ENCODE results near the gene HIP1R.
"Not testable (repeated sequence)": the region's sequence is repeated elsewhere in the genome, so short reads cannot be mapped to it uniquely, and the experiment has no call there.

The HIP1R gene

DNA sequence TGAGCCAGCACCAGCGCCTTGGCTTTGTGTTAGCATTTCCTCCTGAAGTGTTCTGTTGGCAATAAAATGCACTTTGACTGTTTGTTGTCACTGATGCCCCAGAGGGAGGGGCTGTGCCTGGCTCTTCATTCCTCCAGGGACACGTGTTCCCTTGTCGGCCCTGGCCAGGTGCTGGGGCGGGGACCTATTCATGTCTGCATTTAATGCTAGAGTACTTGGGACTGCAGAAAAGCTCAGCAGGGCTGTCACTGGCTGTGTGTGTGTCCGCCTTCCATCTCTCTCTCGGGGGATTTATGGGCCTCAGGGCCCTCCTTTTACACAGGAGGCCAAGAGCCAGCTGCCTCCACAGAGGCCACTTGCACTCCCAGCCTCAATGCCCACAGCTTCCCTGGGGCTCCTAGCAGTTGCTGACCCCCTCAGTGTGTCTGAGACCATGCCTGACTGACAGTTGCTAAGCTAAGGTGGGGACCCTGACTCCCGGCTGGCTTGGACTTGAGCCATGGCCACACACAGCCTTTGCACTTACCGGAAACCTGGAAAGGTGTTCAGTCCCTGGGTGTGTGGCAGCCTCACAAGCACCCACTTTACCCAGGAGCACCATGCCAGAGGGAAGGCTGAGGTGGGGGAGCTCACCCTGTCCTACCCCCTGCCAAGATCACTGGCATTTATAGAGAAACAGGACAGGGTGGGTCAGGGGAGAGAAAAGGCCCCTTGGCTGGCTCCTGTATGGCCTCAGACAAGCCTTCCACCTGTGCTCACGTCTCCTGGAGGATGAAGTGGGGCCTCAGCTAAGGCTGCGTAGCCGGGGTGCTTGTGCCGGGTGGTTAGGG lies 27.8 kb downstream of the HIP1R start:
- DNase-seq, result no peak

DNA sequence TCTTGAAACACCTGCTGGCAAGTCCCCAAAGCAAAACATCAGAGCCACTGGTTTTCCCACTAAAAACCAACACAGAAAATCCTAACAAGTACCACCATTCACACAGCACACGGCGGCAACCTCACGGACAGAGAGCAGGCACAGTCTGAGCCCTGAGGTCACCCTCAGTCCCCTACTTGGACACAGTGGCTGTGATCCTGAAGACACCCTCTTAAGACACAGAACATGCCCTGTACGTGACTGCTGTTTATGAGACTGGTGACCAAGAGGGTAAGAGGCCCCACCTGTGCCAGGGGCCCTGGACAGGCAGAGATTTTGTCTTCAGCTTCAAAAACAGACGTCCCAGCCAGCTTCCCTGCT lies 29.6 kb downstream of the HIP1R start:
- DNase-seq, result no peak

DNA sequence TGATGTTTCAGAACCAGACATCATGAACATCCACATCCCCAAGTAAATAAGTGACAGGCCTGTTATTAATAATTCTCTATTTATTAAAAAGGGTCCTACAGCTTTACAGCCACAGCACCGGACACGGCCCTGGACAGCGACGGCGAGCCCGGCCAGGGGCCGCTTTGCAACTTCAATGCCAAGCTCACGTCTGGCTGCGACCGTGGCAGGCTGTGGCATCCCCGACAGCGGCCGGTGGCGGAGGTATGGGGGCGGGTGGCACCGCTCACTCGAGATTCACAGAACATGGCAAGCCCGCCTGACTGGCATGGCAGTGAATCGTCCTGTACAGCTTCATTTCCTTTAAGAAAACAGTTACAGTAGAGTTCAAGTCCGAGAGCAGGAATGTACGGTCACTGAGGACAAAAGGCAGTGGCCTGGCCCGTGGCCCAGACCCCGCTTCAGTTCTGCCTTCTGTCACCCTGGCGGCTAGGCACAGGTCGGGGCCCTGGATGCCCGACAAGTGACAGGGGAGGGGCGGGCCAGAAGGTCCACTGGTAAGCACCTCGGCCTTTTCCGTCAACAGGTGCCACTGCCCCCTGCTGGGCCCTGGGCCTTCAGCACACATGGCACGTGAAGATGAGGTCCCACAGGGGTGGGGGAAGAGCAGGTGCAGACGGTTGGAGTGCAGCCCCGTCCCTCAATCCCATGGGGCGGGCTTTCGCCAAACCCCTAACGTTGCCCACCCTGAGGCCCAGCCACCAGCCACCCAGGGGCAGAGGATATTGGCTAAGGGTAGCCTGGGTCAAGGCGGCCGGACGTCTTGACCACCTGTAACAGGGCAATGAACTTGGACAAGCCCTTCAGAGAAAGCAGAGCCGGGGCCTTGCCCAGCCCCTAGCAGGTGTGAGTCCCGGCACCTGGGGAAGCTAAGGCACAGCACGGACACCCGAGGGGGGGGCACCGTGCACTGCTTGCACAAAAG lies 30.3 kb downstream of the HIP1R start:
- no peak for DNase-seq

DNA sequence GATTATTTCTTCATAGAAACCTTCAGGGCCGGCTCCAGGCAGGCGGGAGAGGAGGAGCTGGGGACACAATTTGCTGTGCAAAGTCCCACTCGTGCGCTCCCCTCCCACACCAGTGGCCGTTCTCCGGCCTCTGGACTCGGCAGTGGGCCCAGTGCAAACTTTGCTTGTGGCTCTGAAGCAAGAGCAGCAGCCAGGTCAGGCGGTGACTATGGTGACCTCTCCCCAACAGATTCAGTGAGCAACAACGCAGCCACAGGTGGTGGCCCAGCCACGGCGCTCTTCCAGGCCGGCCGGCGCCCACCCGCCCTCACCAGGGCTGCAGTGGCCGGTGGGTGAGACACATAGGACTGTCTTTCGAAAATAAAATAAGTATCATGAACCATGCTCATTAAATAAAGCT lies 31.1 kb downstream of the HIP1R start:
- no peak for DNase-seq

DNA sequence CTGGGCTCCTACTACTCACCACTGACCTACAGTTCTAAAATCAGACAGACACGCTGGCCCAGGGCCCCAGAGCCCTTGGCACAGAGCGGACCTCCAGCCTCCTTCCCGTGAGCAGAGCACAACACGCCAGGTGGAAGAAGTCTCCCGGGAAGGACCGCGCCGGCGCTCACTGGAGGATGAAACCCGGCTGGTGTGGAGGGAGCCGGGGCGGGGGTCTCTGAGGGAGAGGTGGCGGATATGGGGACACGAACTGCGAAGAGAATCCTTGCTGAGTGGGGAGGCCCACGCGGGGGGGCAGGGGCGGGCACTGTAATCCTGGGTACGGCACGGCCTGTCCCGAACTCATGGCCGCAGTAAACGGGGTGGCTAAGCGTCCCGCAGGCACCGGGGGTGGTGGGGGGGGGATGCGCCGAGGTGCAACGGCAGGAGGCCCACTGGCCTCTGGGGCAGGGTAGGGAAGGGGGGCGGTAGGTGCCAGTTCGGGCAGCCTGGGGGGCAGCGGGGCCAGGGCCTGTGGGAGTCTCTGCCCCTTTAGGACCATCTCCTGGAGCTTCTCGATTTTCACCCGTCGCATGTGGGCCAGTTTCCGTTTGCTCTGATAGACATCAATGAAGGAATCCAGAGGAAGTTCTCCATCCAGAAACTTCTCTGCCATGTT lies 31.8 kb downstream of the HIP1R start:
- DNase-seq, result no peak

DNA sequence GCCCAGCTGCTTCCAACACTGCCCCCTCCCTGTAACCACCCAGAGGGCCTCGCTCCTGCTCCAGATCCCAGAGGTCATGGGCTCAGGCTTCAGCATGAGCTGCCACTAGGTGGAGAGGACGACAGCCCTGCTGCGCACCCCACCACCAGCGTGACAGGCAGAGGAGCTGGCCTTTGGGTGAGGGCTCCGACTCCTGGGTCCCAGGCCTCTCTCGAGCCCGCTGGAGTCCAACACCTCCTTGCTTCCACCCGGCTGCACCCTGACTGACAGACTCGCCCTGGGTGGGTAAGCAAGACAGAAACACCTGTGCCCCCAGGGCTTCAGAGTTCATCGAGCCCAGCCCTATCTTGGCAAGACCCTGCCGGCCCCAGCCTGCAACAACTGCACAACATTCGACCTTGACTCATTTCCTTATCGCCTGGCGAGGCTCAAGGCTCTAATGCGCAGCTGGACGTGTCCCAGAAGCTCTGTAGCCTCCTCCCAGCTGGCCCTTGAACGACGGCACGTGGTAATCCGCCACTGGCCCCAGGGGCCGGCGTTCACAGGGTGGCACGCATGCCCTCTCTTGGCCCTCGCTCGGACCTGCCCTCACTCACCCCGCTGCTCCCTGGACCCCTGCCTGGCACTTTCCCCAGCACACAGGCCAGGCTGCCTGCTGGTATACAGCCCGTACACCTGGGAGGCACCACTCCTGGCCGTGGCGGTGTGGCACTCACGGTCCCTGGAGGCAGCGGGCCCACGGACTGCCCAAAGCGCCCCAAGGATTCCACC lies 32.6 kb downstream of the HIP1R start:
- DNase-seq, result no peak

DNA sequence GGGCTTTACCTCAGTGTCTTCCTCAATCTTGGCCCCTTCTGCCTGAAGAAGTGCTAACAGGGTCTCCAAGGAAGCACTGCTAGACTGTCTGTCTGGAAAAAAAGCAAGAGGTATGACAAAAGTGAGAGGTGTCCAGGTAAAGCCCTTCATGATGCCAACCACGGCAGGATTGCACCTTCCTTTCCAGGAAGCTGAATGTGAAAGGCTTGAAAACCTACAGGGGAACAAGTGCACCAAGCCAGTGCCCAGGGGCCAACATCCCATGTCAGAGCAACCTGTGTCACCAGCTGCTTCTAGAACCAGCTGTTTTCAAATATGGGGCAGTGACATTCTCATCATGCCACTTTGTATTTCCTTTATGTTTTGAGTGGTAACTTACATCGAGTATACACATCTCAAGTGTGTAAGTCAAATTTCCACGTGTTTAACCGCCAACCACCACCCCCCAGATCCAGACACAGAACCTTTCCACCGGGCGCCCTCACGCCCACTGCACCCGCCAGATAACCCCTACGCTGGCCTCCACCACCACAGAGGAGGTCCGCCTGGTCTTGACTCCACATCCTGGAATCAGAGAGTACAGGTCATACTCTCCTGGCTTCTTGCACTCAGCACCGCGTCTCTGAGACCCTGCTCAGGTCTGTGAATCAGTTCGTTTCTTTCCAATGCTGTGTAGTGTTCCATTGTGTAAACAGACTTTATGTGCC lies 33.4 kb downstream of the HIP1R start:
- DNase-seq, result no peak

DNA sequence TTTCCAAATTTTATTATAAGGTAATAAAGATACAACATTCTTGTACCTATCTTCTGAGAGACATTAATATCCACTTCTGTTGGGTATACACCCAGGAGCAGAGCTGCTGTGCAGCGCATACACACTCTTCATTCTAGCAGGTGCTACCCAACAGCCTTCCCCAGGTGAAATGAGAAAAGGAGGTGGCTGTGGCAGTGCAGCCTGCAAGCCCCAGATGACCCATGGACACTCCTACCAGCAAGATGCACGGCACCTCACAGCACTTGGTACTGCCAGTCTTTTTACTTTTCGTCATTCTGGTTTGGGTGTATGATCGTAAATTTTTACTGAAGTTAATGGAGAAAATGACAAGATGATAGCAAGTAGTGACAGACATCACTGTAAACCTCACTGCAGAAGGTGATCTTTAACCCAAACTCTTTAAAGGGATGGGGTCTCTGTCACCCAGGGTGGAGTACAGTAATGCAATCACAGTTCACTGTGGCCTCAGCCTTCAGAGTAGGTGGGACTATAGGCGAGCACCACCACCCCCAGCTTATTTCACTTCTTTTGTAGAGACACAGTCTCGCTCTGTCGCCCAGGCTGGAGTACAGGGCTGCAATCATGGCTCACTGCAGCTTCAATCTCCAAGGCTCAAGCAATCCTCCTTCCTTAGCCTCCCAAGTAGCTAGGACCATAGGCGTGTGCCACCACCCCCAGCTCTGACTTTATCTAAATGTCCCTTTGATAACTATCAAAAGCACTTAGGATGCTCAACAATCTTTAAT lies 34.1 kb downstream of the HIP1R start:
- DNase-seq, result no peak

DNA sequence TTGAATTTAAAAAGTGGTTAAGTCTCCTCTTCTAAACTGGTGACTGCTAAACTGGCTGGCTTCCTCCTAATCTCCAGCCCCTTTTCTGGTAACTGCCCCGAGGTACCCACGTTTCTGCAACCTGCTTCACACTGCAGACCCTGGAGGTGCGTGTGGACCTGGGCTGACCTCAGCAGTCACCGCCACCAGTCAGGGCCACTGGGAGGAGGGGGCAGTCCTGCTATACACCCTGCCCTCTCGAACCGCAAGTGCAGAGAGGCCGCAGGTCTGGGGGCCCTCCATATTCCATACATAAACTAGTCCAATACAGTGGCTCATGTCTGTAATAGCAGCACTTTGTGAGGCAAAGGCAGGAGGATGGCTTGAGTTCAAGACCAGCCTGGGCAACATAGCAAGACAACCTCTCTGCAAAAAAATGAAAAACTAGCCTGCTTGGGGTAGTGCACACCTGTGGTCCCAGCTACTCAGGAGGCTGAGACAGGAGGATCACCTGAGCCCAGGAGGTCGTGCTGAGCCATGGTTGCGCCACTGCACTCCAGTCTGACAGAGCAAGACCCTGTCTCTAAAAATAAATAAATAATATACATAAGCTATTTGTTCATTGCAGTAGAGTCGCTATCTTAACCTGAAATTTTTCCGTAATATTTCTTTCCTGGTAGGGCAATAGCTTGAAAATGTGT lies 35.0 kb downstream of the HIP1R start:
- DNase-seq, result no peak

DNA sequence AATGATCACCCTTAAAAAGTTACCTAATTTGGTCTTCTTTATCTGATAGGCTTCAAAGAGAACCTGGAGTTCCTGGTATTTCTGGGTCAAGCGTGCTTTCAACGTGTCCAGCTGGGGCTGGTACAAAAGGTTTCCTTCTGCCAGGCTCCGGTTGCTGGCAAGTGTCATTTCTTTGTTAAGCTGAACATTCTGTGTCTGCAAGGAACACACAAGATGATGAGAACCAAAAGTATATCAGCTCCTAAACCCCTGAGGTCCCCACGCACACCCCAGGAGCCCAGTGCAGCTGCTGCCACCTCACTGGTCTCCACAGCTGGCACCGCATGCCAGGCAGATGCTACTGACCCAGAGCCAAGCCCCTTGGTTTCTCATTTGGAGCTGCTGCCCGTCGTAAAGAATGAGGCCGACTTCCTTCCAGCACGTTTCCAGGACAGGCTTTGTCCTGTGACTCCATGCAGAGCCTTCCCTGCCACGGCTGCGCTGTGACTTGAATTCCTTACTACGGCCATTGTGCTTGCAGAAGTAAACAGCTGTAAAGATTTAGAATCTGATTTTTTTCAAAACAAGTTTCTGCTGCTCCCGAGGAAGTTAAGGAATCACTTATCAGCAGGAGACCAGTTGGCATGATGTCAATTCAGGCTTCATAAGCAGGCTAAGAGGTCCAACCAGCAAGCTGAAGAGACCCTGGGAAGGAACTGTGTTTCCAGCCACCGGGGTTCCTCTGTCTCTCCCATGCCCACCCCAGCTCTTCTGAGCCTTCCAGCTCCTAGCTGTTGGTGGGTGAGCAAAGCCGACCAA lies 35.8 kb downstream of the HIP1R start:
- DNase-seq, result no peak

DNA sequence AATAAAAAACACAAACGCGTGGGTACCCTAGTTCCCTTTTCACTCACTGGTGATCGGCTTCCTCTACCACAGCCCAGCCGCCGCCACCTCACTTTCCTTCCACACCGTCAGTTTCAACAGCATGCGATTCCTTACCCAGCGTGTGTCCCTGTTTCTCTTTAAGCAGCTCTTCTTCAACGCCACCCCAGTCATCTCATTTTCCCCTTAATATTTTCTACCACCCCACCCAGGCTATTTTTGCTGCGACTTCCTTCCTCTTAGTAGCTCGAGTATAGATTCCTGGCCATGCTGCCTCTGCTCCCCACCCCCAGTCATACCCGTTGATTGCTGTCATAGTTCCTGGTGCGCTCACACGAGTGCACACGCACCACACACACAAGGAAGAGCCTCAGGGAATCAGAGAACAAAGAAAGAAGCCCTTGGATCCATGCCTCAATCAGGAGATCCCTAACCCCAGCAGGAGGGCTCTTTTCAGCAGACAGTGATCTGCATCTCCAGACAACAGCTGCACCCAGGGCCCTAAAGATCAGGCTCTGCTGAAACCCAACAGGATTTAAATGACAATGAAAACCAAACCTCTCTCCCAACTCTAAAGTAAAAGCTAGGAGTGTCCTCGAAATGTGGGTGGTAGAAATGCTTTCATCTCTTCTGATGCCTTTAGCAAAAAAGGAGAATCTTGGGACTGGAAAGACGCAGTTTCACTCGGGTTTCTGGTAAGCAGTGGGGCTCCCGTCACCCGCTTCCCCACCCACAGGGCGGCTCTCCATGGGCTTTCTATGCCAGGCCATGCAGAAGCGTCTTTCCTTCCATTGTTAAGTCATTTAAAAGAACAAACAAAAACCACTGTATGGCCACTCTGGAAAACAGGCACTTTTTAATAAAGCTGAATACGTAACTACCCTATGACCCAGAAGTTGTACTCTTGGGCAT lies 36.9 kb downstream of the HIP1R start:
- peak; percentile 18 for DNase-seq

DNA sequence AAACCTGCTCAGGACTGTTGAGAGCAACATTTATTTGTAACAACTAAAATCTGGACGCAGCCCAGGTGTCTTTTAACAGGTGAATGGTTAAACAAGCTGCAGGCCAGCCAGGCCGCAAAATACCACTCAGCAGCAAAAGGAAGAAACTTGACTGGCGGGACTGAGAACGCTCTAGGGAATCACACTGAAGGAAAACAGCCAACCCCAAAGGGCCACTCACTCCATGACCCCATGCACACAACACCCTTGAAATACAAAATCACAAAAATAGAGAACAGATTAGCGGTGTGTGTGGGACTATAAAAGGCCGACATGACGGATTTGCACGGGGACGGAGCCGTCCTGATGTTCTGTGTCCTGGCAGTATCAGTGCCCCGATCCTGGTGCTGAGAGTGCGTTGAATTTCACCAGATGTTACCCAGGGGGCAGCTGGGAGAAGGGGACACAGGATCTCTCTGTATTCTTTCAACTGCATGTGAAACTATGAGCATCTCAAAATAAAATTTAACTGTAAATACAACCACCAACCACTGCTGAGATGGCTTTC lies 37.6 kb downstream of the HIP1R start:
- no peak for DNase-seq

DNA sequence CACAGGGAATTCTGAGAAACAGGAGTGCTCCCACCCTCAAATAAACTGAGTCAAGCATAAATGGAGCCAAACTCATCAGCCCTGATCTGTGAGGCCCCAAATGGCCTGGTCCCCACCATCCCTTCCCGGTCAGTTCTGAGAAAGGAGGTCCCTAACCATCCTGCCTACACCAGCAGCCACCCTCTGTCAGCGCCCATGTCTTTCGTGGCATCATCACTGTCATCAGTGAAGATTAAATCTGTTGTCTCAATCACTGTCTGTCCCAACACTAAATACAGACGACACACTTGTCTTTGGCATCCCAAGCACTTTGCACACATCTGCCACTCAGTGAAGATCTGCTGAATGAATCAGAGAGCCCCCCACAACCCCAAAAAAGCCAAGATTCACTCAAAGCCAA lies 38.3 kb downstream of the HIP1R start:
- DNase-seq, result no peak

DNA sequence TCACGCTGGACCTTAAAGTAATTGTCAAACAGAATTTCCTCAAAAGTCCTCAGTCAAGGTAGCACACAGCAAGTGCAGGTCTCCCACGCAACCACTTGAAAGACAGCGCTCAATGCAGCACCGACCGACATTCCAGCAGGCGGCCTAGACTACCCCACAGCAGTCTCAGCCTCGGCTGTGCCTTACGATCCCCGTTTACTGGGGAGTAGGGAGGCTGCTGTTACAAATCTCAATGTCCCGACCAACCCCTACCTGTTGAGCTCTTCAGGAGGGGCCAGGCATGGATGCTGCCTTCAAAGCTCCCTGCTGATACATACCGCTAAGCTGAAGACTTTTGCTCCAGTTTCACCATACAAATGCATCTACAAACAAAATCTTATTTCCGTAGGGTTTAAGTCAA lies 38.8 kb downstream of the HIP1R start:
- no peak for DNase-seq

DNA sequence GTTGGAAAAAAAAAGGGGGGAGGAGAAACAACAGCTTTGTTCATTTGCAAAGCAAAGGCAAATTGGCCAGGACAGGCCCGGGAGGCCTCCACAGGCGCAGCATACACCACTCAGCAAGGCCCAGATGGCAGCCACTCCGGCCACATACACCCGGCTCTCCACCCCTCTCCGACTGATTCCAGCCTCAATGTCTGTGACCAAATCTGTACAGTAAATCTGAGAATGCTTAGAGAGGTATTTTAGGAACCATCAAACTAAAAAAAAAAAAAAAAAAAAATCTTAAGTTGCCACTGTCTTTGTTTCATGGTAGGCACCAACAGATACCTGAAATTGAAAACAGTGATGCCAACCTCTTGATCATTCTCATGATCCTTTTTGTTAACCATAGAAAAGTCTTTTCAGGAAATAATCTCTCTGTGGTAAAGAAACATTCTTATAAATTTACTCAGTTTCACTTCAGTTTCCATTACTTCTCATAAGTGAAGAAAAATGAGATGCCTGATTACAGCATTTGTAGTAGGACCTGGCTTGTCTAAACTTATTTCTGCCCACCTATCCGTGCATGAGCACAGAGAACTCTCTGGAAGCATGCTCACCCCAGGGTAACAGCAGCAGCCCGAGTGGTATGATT lies 40.4 kb downstream of the HIP1R start:
- no peak for DNase-seq

DNA sequence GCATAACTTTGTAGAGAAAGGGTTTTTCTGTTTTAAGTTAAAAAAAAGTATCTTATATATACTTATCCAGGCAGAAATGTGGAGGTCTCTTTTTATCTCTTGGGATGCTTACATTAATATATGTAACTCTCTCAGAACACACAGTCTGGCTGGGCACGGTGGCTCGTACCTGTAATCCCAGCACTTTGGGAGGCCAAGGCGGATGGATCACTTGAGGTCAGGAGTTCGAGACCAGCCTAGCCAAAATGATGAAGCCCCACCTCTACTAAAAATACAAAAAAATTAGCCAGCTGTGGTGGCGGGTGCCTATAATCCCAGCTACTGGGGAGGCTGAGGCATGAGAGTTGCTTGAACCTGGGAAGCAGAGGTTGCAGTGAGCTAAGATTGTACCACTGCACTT lies 41.0 kb downstream of the HIP1R start:
- not testable (repeated sequence) for DNase-seq

DNA sequence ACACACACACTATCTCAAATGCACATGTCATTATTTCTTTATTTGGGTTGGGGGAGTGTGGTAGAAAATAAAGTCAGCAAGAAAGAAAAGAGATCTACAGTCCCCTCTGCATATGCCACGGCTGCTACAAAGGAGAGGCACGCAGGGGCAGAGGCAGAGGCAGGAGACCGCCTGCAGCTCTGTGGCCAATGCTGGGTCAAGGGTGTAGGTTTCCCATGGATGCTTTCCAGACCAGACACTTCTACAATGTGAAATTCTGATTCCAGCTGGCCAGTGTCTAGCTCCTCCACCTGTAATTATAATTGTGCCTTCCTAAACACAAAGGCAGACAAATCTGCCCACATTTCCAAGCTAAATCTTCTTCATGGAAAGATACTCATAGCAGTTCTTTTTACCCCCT lies 41.5 kb downstream of the HIP1R start:
- DNase-seq, result no peak
